HG02870 (cell line): ENCODE results near the gene PAGE2.
"Not testable (repeated sequence)": the region's sequence is repeated elsewhere in the genome, so short reads cannot be mapped to it uniquely, and the experiment has no call there.

ENCODE experiments used
- ATAC-seq: cut with Tn5 transposase; IDR thresholded peaks from one replicate; pipeline ENCODE4 v1.9.1; 2021; ENCODE audit warnings: mild to moderate bottlenecking, moderate library complexity; ENCODE audit not compliant: unreplicated experiment

Gene PAGE2, protein sequence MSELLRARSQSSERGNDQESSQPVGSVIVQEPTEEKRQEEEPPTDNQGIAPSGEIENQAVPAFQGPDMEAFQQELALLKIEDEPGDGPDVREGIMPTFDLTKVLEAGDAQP

GRCh38 chrX:55088795-55089489, at the start of gene PAGE2:
Gene PAGE2, plus strand, starts transcription at chrX:55089018. Its CDS starts 1,003 bp downstream, at chrX:55090021.
- ATAC-seq, result no peak

DNA sequence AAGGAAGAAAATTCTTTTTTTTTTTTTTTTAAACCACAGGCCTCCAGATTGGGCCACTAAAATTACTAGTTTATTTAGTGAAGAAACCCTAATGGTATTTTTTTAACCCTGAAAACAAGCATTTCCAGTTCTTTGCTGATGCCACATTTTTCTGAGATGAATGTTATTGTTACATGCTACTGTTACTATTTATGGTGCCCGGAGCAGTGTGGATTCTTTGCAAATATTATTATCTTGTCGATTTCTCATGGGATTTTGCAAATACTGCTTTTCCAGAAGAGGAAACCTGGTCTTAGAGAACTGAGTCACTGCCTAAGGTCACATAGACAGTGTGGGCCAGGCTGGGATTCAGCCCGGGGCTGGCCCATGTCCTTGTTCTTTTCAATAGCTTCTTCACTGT, 49.3 kb upstream of the PAGE2 start:
- no peak for ATAC-seq

DNA sequence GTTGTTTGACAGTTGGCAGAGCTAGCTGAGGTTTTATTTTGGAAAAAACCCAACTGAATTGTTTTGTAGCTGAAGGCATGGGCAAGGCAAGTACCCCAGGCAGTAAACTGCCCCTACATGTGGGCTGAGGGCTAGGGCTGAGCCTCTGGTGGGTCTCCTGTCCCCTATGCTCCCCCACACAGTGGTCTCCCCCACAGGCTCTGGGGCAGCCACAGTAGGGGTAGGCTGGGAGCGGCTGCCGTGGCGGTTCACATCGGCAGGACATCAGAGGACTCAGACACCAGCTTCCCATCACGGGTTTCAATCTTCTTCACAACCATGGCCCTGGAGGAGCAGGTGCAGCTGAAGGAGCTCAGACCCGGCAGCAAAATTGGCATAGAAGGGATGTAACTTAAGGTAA, 47.3 kb upstream of the PAGE2 start:
- no peak for ATAC-seq

DNA sequence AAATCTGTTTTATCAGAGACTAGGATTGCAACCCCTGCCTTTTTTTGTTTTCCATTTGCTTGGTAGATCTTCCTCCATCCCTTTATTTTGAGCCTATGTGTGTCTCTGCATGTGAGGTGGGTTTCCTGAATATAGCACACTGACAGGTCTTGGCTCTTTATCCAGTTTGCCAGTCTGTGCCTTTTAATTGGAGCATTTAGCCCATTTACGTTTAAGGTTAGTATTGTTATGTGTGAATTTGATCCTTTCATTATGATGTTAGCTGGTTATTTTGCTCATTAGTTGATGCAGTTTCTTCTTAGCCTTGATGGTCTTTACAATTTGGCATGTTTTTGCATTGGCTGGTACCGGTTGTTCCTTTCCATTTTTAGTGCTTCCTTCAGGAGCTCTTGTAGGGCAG, 38.2 kb upstream of the PAGE2 start:
- not testable (repeated sequence) for ATAC-seq

DNA sequence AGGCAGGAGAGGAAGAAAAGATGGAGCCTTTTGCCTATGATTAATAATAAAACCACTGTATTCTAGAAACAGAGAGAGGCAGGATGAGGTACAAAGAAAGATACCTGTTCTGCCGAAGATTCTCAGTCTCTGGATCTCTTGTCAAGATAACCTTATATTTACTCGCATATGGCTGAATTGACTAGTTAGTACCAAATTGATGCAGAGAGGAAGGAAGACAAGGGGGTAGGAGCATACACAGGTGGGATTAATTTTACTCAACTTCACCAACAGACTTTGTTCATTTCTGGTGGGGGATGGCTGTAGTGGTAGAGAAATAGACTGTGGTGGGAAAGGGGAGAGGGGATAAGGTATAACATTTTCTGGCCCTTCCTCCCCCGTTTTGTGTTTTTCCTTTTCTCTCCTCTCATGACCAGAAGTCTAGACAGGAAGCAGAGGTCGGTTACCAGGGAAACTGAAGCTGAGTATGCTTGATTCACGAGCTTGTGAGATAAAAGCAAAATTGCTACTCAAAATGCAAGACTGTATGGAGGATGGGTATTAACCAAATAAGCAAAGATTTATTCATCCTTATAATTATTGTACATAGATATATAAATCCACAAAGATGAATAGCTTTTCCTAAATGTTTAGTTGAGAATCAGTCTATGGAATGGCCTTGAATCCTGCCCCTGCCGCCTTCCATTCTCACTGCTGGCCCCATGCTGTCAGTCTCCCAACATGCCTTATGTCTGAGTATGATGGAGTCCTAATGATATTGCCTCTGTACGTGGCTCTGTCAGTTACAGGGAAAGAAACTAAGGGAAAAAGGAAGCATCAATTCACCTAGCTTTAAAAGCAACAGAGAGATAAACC, 31.8 kb upstream of the PAGE2 start:
- no peak for ATAC-seq

DNA sequence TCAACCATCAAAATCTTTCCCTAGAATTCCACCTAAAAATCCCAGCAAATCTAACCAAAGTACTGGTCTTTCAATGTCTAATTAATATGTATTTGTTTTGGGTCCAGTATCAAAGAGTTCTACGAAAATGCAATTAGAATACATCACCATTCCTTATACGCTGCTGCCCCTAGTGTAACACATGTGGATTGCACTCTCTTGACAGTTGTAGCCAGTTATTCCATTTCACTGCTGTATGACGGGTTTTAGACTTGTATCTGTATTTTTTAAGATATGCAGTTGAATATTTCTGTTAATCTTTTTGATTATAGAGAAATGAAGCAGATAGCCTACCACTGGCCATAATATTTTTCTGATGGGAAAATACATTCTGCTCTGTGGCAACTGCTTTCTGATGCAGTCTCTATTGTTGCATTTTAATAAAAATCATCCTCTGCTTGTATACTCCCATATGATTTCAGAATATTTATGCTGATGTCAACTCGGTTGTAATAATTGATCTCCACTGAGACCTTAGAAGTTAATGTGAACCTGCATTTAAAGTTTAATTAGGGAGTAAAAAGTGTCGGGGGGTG, 31.1 kb upstream of the PAGE2 start:
- ATAC-seq, result peak; percentile 53

- not testable (repeated sequence) for ATAC-seq
Measured at GRCh38 chrX:55067180-55067579, 21.6 kb upstream of the PAGE2 start.

GRCh38 chrX:55072286-55072685, 16.5 kb upstream of the PAGE2 start:
- no peak for ATAC-seq

DNA sequence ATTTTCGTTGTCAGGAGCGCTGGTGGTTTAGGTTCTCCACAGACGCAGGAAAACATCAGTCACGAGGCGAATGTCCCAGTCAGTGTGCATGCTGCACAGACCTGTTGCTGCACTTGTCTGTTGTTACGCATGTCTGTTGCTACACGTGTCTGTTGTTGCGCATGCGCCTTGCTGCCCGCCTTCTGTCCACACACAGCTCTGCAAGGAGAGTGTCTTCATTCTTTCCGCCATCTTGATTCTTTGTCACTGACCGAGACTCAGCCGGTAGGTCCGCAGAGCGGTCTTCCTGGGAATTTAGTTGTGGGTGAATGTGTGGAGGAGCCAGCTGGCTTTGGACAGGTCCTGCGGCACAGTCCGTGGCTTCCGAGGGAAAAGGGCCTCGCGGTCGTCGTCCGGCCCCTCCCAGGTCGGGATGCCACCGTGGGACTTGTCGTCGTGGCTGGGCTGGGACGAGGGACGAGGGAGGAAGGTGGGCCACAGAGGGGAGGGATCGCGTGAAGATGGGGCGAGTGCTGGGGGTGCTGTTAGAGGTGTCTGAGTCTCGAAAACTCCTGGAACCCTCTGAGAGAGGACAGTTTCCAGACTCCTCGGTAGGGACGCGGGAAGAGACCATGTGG, 13.9 kb upstream of the PAGE2 start, which contains the start of gene PAGE2B:
PAGE2B (plus strand) TSS at position 180 of the 617 bp plus-strand sequence. CDS start 1,012 bp downstream, outside the sequence.
- ATAC-seq, result no peak

DNA sequence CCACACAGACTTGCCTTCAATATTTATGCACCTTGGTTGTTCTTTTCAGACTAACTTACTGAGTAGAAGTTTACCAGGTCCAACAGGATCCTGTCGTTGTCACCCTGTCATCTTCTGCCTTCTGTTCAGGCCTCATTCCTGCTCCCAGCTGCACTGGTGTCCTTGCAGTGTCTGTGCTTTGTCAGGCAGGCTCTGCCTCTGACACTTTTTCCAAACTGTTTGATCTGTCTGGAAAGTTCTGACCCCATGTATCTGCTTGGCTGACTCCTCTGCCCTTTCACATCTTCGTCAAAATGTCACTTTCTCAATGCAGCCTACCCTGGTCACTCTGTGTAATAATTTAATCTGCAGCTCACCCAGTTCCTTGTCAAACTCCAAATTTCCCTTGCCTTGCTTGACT, 9.9 kb downstream of the PAGE2 start:
- no peak for ATAC-seq

DNA sequence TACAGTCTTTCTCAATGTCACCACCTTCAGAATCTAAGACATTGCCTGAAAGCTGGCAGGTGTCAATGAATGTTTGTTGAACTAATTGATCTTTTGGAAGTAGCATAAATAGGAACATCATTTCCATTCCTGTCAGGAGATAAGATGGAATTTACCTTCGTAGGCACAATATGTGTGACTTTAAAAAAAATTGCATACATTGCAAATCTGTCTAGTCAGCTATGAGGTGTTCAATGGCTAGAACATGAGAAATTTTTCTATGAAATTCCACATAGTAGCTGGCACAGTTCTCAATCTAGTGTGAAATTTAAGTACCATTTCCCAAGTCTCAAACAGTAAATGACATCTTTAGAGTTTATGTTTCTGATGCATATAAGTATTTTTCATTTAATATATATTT, 10.3 kb downstream of the PAGE2 start:
- ATAC-seq, result no peak

GRCh38 chrX:55102754-55103153, 13.9 kb downstream of the PAGE2 start:
- ATAC-seq, result no peak

GRCh38 chrX:55107262-55107661, 18.4 kb downstream of the PAGE2 start:
- ATAC-seq, result no peak

DNA sequence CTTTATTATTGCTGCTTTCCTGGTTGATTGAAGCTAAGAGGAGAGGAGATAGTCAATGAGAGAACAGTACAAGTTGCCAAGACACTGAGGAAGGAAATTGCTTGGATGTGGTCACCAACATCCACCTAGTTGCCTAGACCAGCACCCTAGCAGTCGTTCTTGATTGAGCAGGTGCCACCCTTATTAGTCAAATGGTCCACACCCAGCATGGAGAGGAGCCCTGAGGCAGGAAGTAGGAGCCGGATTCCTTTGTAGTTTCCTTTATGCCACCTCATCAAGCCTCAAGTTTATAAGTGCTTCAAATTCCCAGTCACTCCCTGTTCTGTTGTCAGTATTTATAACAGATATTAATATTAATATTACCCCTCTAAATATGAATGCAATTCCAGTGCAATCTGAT, 19.1 kb downstream of the PAGE2 start:
- ATAC-seq, result no peak

GRCh38 chrX:55109306-55109705, 20.5 kb downstream of the PAGE2 start:
- no peak for ATAC-seq

GRCh38 chrX:55111578-55112254, 22.9 kb downstream of the PAGE2 start:
- ATAC-seq, result no peak

GRCh38 chrX:55116589-55116988, 27.8 kb downstream of the PAGE2 start:
- not testable (repeated sequence) for ATAC-seq

- no peak for ATAC-seq
Measured at GRCh38 chrX:55118574-55118973, 29.8 kb downstream of the PAGE2 start.

GRCh38 chrX:55119271-55119670, 30.5 kb downstream of the PAGE2 start:
- ATAC-seq, result no peak

DNA sequence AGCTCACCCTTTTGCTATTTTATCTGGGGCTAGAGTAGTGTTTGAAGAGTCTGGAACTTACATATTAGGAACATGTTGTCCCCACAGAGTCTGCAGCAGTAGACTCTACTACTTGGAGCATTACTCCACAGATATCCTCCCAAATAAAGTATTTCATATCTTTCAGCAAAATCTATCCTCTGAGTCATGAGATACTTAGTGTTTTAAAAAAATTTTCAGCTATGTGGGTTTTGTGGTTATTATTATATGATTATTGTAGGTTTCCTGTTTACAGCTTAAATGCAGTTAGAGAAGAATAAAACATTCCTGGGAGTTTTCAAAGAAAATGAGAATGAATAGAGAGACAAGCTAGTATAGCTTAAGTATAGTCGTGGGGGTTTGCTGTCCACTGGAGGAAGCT, 30.9 kb downstream of the PAGE2 start:
- no peak for ATAC-seq
